ENCODE data around the gene ZC3H11A.

ZC3H11A gene

DNA sequence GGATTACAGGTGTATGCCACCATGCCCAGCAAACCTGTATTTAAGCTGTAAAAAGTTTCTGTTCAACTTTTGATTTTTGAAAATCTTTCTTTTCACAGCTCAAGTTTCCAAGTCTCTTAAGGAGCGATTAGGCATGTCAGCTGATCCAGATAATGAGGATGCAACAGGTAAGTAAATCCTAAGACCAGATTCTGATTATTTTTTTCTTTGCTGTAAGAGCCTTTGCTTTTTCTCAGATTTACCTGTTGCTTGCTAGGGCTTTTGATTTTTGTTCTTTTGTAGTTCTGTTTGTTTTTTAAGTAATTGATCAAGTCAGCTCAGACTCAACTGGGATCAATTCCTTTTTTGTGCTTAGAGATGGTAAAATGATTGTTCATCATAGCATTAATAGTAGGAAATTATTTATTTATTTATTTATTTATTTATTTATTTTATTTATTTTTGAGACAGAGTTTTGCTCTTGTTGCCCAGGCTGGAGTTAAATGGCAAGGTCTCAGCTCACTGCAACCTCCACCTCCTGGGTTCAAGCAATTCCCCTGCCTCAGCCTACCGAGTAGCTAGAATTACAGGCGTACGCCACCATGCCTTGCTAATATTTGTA lies 44.9 kb downstream of the ZC3H11A start:
- DNase-seq (ENCODE audit: low read depth in 2 of 2), result no peak

DNA sequence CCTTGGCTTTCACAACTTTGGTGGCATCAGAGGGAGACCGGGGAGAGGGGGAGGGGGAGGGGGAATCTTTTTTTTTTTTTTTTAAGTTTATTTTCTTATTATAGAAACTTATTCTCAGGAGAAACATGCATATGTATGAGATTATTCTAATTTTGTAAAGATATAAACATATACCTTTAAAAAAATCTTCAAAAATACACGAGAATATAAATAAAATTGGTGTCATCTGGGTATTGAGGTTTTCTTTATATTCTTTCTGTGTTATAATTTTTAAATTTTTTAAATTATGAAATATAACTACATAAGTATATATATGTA lies 47.1 kb downstream of the ZC3H11A start:
- no peak for DNase-seq (ENCODE audit: low read depth in 2 of 2)

DNA sequence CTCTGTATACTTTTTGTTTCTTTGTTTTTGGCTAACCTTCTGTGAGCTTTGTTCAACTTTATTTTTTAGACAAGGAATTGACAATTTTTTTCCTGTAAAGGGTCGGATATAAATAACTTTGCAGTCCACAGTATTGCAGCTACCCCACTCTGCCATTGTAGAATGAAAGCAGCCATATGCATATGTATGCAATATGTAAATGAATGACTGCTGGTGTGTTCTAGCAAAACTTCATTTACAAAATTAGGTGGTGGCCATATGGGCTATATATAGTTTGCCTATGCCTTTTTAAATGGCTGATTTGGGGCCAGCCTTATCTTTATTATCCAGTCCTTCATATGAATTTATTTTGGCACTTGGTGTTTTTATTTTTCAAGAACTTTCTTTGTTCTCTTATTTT lies 48.0 kb downstream of the ZC3H11A start:
- DNase-seq (ENCODE audit: low read depth in 2 of 2), result no peak

Data from fibroblast of skin of left quadriceps (primary cell).